ENCODE data around the gene SLC46A2. TPM values are rescaled to one million over a fixed set of nuclear protein-coding genes. Genes with fewer than 3 reads are reported as not detected.
A peak's percentile ranks its signal among the peaks of the same experiment; 100 is the strongest.

The SLC46A2 gene
- total RNA-seq, 3 donors from 2014 or later, result 0.16 TPM; not detected in 2

DNA sequence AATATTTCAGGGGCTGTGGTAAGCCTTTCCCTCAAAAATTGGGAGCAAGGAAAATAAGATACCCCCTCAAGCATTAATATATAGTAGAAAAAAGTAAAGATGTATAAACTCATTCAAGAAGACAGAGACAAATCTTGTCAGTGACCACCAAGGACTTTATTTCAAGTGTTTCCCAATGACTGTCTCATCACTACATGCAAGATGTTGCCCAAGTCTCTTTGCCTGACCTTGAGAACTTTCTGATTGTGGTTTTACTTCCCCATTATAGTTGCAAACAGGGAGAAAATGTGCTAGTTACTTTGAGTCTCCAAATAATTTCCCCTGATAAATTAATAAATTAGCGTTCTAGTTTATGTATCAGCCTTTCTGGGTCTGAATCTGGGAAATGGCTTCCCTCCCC is 4.0 kb upstream of the SLC46A2 start:
- Histone ChIP-seq H3K36me3 (ENCODE audit: low read depth) (no peaks in the 10 kb centered on the region), H3K4me3 (no peak overlapping the region), H3K4me1 (ENCODE audit: low read depth) (peaks cover 5% of the 10 kb centered on the region), H3K9me3 (no peaks in the 10 kb centered on the region)
- no peak for DNase-seq
- TF ChIP-seq, protein P1, sequence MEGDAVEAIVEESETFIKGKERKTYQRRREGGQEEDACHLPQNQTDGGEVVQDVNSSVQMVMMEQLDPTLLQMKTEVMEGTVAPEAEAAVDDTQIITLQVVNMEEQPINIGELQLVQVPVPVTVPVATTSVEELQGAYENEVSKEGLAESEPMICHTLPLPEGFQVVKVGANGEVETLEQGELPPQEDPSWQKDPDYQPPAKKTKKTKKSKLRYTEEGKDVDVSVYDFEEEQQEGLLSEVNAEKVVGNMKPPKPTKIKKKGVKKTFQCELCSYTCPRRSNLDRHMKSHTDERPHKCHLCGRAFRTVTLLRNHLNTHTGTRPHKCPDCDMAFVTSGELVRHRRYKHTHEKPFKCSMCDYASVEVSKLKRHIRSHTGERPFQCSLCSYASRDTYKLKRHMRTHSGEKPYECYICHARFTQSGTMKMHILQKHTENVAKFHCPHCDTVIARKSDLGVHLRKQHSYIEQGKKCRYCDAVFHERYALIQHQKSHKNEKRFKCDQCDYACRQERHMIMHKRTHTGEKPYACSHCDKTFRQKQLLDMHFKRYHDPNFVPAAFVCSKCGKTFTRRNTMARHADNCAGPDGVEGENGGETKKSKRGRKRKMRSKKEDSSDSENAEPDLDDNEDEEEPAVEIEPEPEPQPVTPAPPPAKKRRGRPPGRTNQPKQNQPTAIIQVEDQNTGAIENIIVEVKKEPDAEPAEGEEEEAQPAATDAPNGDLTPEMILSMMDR (IDR thresholded peaks at IDR 0.05), result no peak
- ATAC-seq, result no peak
- intact Hi-C loops (cut with DNase I, micrococcal nuclease), result no loop called here

DNA sequence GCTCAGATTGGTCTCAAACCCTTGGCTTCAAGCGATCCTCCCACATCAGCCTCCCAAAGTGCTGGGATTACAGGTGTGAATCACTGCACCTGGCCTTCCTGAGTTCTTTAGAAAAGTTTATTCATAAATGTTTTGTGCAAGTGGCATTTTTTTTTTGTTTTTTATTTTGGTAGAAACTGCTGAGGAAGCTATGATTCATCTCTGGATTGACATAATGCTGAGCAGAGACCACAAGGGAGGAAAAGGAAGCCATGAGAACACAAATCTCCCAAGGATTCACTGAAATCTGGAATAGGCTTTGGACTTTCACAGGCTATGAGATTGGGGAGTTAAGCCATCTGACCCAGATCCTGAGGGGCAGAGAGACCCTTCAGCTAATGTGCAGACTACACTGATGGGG is 3.4 kb upstream of the SLC46A2 start:
- TF ChIP-seq, protein P1 (IDR thresholded peaks at IDR 0.05), result no peak
- peaks cover 5% of the 10 kb centered on the region for H3K4me1 ChIP-seq (ENCODE audit: low read depth)
- ATAC-seq (no peak), DNase-seq (no peak)
- H3K9me3 ChIP-seq, result no peaks in the 10 kb centered on the region
- H3K36me3 ChIP-seq (ENCODE audit: low read depth), result no peaks in the 10 kb centered on the region
- intact Hi-C loops (cut with DNase I, micrococcal nuclease), result no loop called here
- no peak overlapping the region for H3K4me3 ChIP-seq

DNA sequence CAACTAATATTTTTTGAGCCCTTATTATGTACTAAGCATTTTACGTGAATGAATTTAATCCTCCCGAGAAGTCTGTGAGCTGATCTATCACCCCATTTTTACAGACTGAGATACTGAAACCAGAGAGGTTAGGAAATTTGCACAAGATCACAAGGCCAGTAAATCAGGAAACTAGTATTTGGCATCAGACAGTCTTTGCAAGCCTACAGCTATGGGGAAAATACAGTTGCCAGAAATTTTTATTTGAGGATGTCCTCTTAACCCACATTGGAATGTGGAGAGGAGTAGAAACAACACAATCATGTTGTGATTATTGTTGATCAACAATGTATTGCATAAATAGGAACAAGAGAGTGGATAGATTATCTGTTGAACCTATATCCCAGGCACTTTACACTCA is 2.3 kb upstream of the SLC46A2 start:
- intact Hi-C loops (cut with DNase I, micrococcal nuclease), result no loop called here
- DNase-seq, result no peak
- H3K4me1 ChIP-seq (ENCODE audit: low read depth), result peaks cover 5% of the 10 kb centered on the region

DNA sequence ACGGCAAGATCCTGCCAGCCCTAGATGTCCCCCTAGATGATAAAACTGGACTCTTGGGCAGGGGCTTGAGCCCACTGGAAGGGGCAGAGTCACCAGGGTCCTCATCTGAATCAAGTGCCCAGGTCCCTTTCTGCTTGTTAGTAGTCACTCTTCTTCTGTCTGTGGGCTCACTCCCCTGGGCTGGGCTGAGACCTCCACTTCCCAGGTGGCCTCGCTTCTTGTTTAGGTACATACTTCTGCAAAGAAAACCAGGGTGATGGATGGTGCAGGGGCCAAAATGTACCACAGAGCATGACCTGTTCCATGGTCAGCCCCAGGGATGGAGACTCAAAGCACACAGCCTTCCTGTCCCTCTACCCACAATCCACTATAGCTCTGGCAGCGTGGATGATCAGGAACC is 845 bp upstream of the SLC46A2 start:
- ATAC-seq (no peak), DNase-seq (no peak)
- intact Hi-C loops (cut with DNase I, micrococcal nuclease), result no loop called here
- Histone ChIP-seq H3K4me3 (no peak overlapping the region), H3K9me3 (no peaks in the 10 kb centered on the region), H3K36me3 (ENCODE audit: low read depth) (no peaks in the 10 kb centered on the region), H3K4me1 (ENCODE audit: low read depth) (peaks cover 5% of the 10 kb centered on the region)
- TF ChIP-seq, protein P1 (IDR thresholded peaks at IDR 0.05), result no peak

More for the DNA sequence above, 2.3 kb upstream of the SLC46A2 start:
- Histone ChIP-seq H3K36me3 (ENCODE audit: low read depth) (no peaks in the 10 kb centered on the region), H3K9me3 (no peaks in the 10 kb centered on the region), H3K4me3 (no peak overlapping the region)
- TF ChIP-seq, protein P1 (IDR thresholded peaks at IDR 0.05), result no peak
- no peak for ATAC-seq

DNA sequence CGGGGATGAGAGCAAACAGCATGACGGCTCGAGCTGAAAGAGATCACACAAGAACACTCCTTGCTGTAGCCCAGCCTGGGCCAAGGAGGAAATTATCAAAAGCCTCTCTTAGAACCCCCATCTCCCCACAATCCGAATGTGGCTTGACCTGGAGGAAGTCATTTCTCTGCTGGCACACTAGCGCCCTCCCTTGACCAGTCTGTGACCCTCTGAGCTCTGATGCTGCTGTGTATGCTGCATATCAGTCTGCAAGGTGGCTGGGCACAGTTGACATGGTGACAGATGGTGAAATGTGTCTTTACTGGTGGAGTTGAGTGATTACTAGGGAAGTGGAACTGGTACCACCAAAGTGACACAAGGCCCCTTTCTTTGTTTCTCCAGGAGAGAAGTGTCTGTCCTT is 3.3 kb downstream of the SLC46A2 start:
- ATAC-seq, result peak; percentile 32
- Histone ChIP-seq H3K4me1 (ENCODE audit: low read depth) (peaks cover 5% of the 10 kb centered on the region), H3K4me3 (no peak overlapping the region), H3K36me3 (ENCODE audit: low read depth) (no peaks in the 10 kb centered on the region), H3K9me3 (no peaks in the 10 kb centered on the region)
- TF ChIP-seq, protein P1 (IDR thresholded peaks at IDR 0.05), result no peak
- intact Hi-C loops (cut with DNase I, micrococcal nuclease), result no loop called here
- DNase-seq, result peak in 1 of 3 donors; percentile 12

DNA sequence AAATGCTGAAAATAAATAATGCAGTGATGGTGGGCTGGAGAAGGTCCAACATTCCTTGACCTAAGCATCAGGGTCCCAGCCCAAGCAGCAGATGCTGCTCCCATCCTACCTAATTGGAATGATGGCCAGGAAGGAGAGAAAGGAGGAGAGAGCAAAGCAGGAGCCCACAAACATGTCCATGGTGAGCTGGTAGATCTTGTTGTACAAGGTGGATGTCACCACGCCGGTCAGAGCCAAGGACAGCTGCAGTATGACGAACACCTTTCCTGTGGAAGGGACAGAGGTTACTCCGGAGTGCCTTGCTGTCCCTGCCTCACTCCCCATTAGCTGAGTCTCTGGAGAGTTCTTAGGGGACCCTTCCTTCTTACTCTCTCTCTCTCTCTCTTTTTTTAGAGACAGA is 4.3 kb downstream of the SLC46A2 start:
- TF ChIP-seq, protein P1 (IDR thresholded peaks at IDR 0.05), result no peak
- no peak for ATAC-seq
- Histone ChIP-seq H3K9me3 (no peaks in the 10 kb centered on the region), H3K4me3 (no peak overlapping the region), H3K36me3 (ENCODE audit: low read depth) (no peaks in the 10 kb centered on the region), H3K4me1 (ENCODE audit: low read depth) (peaks cover 5% of the 10 kb centered on the region)
- intact Hi-C loops (cut with DNase I, micrococcal nuclease), result no loop called here
- no peak for DNase-seq

Data from mucosa of descending colon (tissue), 3 donors.